Type B pancreatic cell (in vitro differentiated cells): ENCODE data around the gene TMEM87A. TPM values are rescaled to one million over a fixed set of nuclear protein-coding genes. Genes with fewer than 3 reads are reported as not detected.
"Not testable (repeated sequence)": the region's sequence is repeated elsewhere in the genome, so short reads cannot be mapped to it uniquely, and the experiment has no call there.

Experiments used
- DNase-seq: peaks from one replicate; pipeline ENCODE4 v3.0.0; 2021; ENCODE audit warnings: mixed read lengths; ENCODE audit not compliant: unreplicated experiment; ENCODE audit errors: extremely low spot score
- H3K27ac Mint-ChIP-seq: 2 replicates; pipeline ENCODE4 v1.8.0; 2021; ENCODE audit warnings: mild to moderate bottlenecking, mixed read lengths
- H3K27me3 Mint-ChIP-seq: 2 replicates; pipeline ENCODE4 v1.8.0; 2021; ENCODE audit warnings: mixed read lengths
- H3K36me3 Mint-ChIP-seq: 2 replicates; pipeline ENCODE4 v1.8.0; 2021; ENCODE audit warnings: mixed read lengths
- H3K4me1 Mint-ChIP-seq: one replicate; pipeline ENCODE4 v1.8.0; 2021; ENCODE audit warnings: mixed read lengths; ENCODE audit not compliant: unreplicated experiment
- H3K4me3 Mint-ChIP-seq: 2 replicates; pipeline ENCODE4 v1.8.0; 2021; ENCODE audit warnings: mild to moderate bottlenecking, mixed read lengths
- H3K9me3 Mint-ChIP-seq: 2 replicates; pipeline ENCODE4 v1.8.0; 2021; ENCODE audit warnings: mixed read lengths
- CTCF ChIP-seq: fragments of 200-600 bp; sonication (generic); conservative IDR thresholded peaks from 2 replicates; pipeline ENCODE4 v1.5.0; 2021; ENCODE audit warnings: antibody characterized with exemption, mild to moderate bottlenecking
- long read RNA-seq: library from polyadenylated mRNA; unstranded; transcript quantifications from one replicate; pipeline ENCODE4 v2.0.0, GENCODE V29; 2020
- total RNA-seq: library from RNA; stranded (reverse); gene quantifications from 2 replicates; pipeline ENCODE4 v1.2.1, GENCODE V29; 2021; ENCODE audit warnings: low replicate concordance

The TMEM87A gene
- total RNA-seq = 44.3 and 67.0 TPM in 2 replicates
- long read RNA-seq, transcript TMEM87A-201 (7 exons, 1,598 nt) = minor isoform, 7 of 524 reads
- long read RNA-seq, transcript TMEM87A-202 (20 exons, 3,109 nt) = major isoform, 259 of 524 reads
- long read RNA-seq, transcript TMEM87A-203 (19 exons, 3,049 nt) = minor isoform, 9 of 524 reads
- long read RNA-seq, partial matches to known transcripts = 20 of 524 reads
- long read RNA-seq, other reads (novel, unspliced or antisense) = 226 of 524 reads

- Mint-ChIP-seq H3K36me3 (peaks cover 9% of the 10 kb centered on the region), H3K27me3 (no peaks in the 10 kb centered on the region), H3K27ac (peak within 1 kb of the TSS; percentile 96), H3K4me1 (peaks cover 35% of the 10 kb centered on the region), H3K9me3 (no peaks in the 10 kb centered on the region), H3K4me3 (peak within 1 kb of the TSS; percentile 100)
- DNase-seq = peak; percentile 95
- TF ChIP-seq CTCF = no peak
Observed at GRCh38 chr15:42272939-42273899, at the start of gene TMEM87A, which contains the start of gene GANC. Gene TMEM87A, minus strand, starts transcription at chr15:42273433. Its CDS starts 35 bp downstream, at chr15:42273398. Gene GANC, plus strand, starts transcription at chr15:42273201. Its CDS starts 1,281 bp downstream, at chr15:42274482.

GRCh38 chr15:42319206-42319605 lies 46.0 kb upstream of the TMEM87A start:
- H3K27ac Mint-ChIP-seq = no peak overlapping the region
- TF ChIP-seq CTCF = no peak
- peaks cover 10% of the 10 kb centered on the region for H3K36me3 Mint-ChIP-seq
- H3K4me1 Mint-ChIP-seq = no peaks in the 10 kb centered on the region
- H3K4me3 Mint-ChIP-seq = no peak overlapping the region
- DNase-seq = no peak
- H3K27me3 Mint-ChIP-seq = no peaks in the 10 kb centered on the region
- H3K9me3 Mint-ChIP-seq = no peaks in the 10 kb centered on the region

GRCh38 chr15:42316282-42316805 lies 43.1 kb upstream of the TMEM87A start:
- H3K4me1 Mint-ChIP-seq, H3K27me3 Mint-ChIP-seq, H3K27ac Mint-ChIP-seq, H3K4me3 Mint-ChIP-seq, H3K9me3 Mint-ChIP-seq, DNase-seq: not testable (repeated sequence)
- H3K36me3 Mint-ChIP-seq = peaks cover 12% of the 10 kb centered on the region

GRCh38 chr15:42315521-42315920 lies 42.3 kb upstream of the TMEM87A start:
- no peaks in the 10 kb centered on the region for H3K4me1 Mint-ChIP-seq
- no peak overlapping the region for H3K4me3 Mint-ChIP-seq
- peaks cover 14% of the 10 kb centered on the region for H3K36me3 Mint-ChIP-seq
- DNase-seq = no peak
- no peak for TF ChIP-seq CTCF
- no peak overlapping the region for H3K27ac Mint-ChIP-seq
- no peaks in the 10 kb centered on the region for H3K9me3 Mint-ChIP-seq
- H3K27me3 Mint-ChIP-seq = no peaks in the 10 kb centered on the region

- no peak for DNase-seq
- no peak for TF ChIP-seq CTCF
- no peak overlapping the region for H3K4me3 Mint-ChIP-seq
- no peaks in the 10 kb centered on the region for H3K27me3 Mint-ChIP-seq
- H3K9me3 Mint-ChIP-seq = no peaks in the 10 kb centered on the region
- H3K4me1 Mint-ChIP-seq = no peaks in the 10 kb centered on the region
- H3K36me3 Mint-ChIP-seq = peaks cover 19% of the 10 kb centered on the region
- no peak overlapping the region for H3K27ac Mint-ChIP-seq
Observed at GRCh38 chr15:42314818-42315217, 41.6 kb upstream of the TMEM87A start.
